Measurements from ENCODE around the gene CX3CR1.
"Not testable (repeated sequence)": the region's sequence is repeated elsewhere in the genome, so short reads cannot be mapped to it uniquely, and the experiment has no call there.

CX3CR1 gene

GRCh38 chr3:39267631-39268548, 11.9 kb downstream of the CX3CR1 start:
- DNase-seq (ENCODE audit: low read depth) = no peak

- DNase-seq (ENCODE audit: low read depth) = no peak
These were observed 15.8 kb downstream of the CX3CR1 start for GRCh38 chr3:39264053-39264452.

GRCh38 chr3:39263576-39263975, 16.3 kb downstream of the CX3CR1 start:
- DNase-seq (ENCODE audit: low read depth) = no peak

GRCh38 chr3:39262846-39263245, 17.0 kb downstream of the CX3CR1 start:
- DNase-seq (ENCODE audit: low read depth) = no peak

- no peak for DNase-seq (ENCODE audit: low read depth)
These were observed 18.1 kb downstream of the CX3CR1 start for GRCh38 chr3:39261726-39262125.

GRCh38 chr3:39260957-39261356, 18.9 kb downstream of the CX3CR1 start:
- peak; percentile 90 for DNase-seq (ENCODE audit: low read depth)

GRCh38 chr3:39260318-39260717, 19.5 kb downstream of the CX3CR1 start:
- no peak for DNase-seq (ENCODE audit: low read depth)

- no peak for DNase-seq (ENCODE audit: low read depth)
These were observed 24.1 kb downstream of the CX3CR1 start for GRCh38 chr3:39255503-39256325.

GRCh38 chr3:39254806-39255449, 24.9 kb downstream of the CX3CR1 start:
- DNase-seq (ENCODE audit: low read depth) = peak; percentile 17

- DNase-seq (ENCODE audit: low read depth) = no peak
These were observed 28.3 kb downstream of the CX3CR1 start for GRCh38 chr3:39251576-39251975.

- DNase-seq (ENCODE audit: low read depth) = no peak
These were observed 29.6 kb downstream of the CX3CR1 start for GRCh38 chr3:39250116-39250747.

- DNase-seq (ENCODE audit: low read depth) = no peak
These were observed 30.3 kb downstream of the CX3CR1 start for GRCh38 chr3:39249453-39250115.

- DNase-seq (ENCODE audit: low read depth) = no peak
These were observed 38.3 kb downstream of the CX3CR1 start for GRCh38 chr3:39241561-39241960.

GRCh38 chr3:39237027-39237426, 42.8 kb downstream of the CX3CR1 start:
- no peak for DNase-seq (ENCODE audit: low read depth)

- DNase-seq (ENCODE audit: low read depth) = no peak
These were observed 45.2 kb downstream of the CX3CR1 start for GRCh38 chr3:39234651-39235050.

GRCh38 chr3:39232859-39233258, 47.0 kb downstream of the CX3CR1 start:
- DNase-seq (ENCODE audit: low read depth) = no peak

- no peak for DNase-seq (ENCODE audit: low read depth)
These were observed 49.4 kb downstream of the CX3CR1 start for GRCh38 chr3:39230453-39230852.

- no peak for DNase-seq (ENCODE audit: low read depth)
These were observed 51.3 kb downstream of the CX3CR1 start for GRCh38 chr3:39228496-39228895.

GRCh38 chr3:39227596-39227995, 52.2 kb downstream of the CX3CR1 start:
- DNase-seq (ENCODE audit: low read depth) = not testable (repeated sequence)

GRCh38 chr3:39226106-39226741, 53.6 kb downstream of the CX3CR1 start:
- no peak for DNase-seq (ENCODE audit: low read depth)

GRCh38 chr3:39224288-39224687, 55.5 kb downstream of the CX3CR1 start:
- no peak for DNase-seq (ENCODE audit: low read depth)
